B cell (primary cell): ENCODE results near the gene PLA2G4E.

Experiments used
- CTCF ChIP-seq: fragments of 200-600 bp; IDR thresholded peaks from one replicate; pipeline ENCODE4 v1.8.0; 2022; ENCODE audit warnings: antibody characterized with exemption, mild to moderate bottlenecking
- EZH2 ChIP-seq: IDR thresholded peaks from 2 replicates; pipeline ENCODE4 v1.6.1; 2012; ENCODE audit warnings: borderline replicate concordance, low read depth, mild to moderate bottlenecking, moderate library complexity, low read length; ENCODE audit not compliant: insufficient read depth, poor library complexity, severe bottlenecking

- TF ChIP-seq CTCF (no peak), EZH2 (no peak)
Observed at GRCh38 chr15:41990243-41990605, 30.6 kb downstream of the PLA2G4E start.
